Body of pancreas (tissue), 4 donors: Measurements from ENCODE around the gene UBE3B. TPM values are rescaled to one million over a fixed set of nuclear protein-coding genes. Genes with fewer than 3 reads are reported as not detected.

Experiments
- ATAC-seq: fragments of 150-250 bp; one replicate; pipeline ENCODE4 v1.9.1; 2016
- DNase-seq, 4 donors: peaks; one replicate each; pipeline ENCODE4 v3.0.0-alpha.2; 2019
- H3K27ac ChIP-seq, 4 donors: fragments of 200-600 bp; sonication (generic); 1 replicate in 3 of 4; 2 replicates in 1 of 4; pipeline versions ENCODE4 v1.5.1 to v1.6.1; 2016 to 2019; ENCODE audit warnings: mild to moderate bottlenecking in 1 of 4, mixed read lengths in 1 of 4, moderate library complexity in 1 of 4
- H3K27me3 ChIP-seq, 2 donors: fragments of 200-600 bp; sonication (generic); one replicate each; pipeline ENCODE4 v1.6.0; 2016; ENCODE audit warnings: mild to moderate bottlenecking in 1 of 2
- H3K36me3 ChIP-seq, 2 donors: fragments of 200-600 bp; sonication (generic); replicated peaks in 1 of 2; 2 replicates each; pipeline ENCODE4 v1.5.1; 2016; ENCODE audit warnings: low read depth in 2 of 2; ENCODE audit not compliant: insufficient read depth in 1 of 2
- H3K4me1 ChIP-seq: fragments of 200-600 bp; sonication (generic); one replicate; pipeline ENCODE4 v1.6.0; 2016
- H3K4me3 ChIP-seq, 2 donors: fragments of 200-600 bp; sonication (generic); 1 replicate in 1 of 2; 2 replicates in 1 of 2; pipeline ENCODE4 v1.5.1; 2016 to 2019
- H3K9me3 ChIP-seq, 3 donors: fragments of 200-600 bp; sonication (generic); 1 replicate in 2 of 3; 2 replicates in 1 of 3; pipeline ENCODE4 v1.5.1; 2016
- POLR2A ChIP-seq, 3 donors: fragments of 450-650 bp; IDR thresholded peaks; one replicate each; pipeline ENCODE4 v1.6.1; 2016; ENCODE audit warnings: antibody characterized with exemption in 3 of 3, mild to moderate bottlenecking in 2 of 3
- WGBS, 2 donors: methylation state at CpG; one replicate each; pipeline ENCODE4 v1.1.5; 2017; 5-methylcytosine and 5-hydroxymethylcytosine counted together
- intact Hi-C: fragments of 100-400 bp; cut with DNase I; formaldehyde crosslinking; loops from one replicate; pipeline ENCODE4 v1.15.1; 2023
- total RNA-seq, 2 donors: library from RNA; depleted of rRNA; stranded (reverse); fragments of >200 nt; gene quantifications; one replicate each; pipeline ENCODE4 v1.1.0, GENCODE V29; 2016
- TF ChIP-seq, protein P1 (sequence below), 7 experiments: fragments of 450-650 bp in 4 of 7; fragments of 200-600 bp in 3 of 7; sonication (generic) in 3 of 7; IDR thresholded peaks; one replicate each; pipeline ENCODE4 v1.5.1; 2016 to 2019; ENCODE audit warnings: antibody characterized with exemption in 7 of 7

The UBE3B gene
- total RNA-seq, 2 donors from 2014 or later, result 18.9 to 33.9 TPM

DNA sequence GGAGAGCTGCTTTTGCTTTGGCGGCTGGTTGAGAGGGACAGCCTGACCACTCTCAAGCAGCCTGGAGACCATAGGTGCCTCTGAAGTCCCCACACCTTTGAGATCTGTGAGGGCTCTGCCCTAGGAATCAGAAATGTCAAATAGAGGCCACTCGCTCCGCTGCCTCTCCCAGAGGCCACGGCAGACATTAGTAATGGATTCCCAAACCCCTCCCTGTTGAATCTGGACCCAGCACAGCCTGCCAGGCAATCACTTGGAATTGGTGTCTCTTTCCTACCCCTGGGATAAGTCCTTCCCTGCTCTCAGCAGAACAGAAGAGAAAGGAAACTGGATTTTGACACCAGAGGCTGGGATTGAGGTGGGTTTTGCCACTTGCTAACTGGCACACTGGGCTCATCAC, 70.8 kb downstream of the UBE3B start:
- intact Hi-C loops, result no loop called here
- DNase-seq (no peak), ATAC-seq (no peak)
- H3K27me3 ChIP-seq, result peaks cover 0 to 4% of the 10 kb centered on the region in 2 donors
- no peaks in the 10 kb centered on the region for H3K4me1 ChIP-seq
- H3K4me3 ChIP-seq, result no peak overlapping the region
- WGBS, 2 donors, result 79 to 81% methylated on average over 4 of the region's 4 CpGs
- TF ChIP-seq, protein P1, sequence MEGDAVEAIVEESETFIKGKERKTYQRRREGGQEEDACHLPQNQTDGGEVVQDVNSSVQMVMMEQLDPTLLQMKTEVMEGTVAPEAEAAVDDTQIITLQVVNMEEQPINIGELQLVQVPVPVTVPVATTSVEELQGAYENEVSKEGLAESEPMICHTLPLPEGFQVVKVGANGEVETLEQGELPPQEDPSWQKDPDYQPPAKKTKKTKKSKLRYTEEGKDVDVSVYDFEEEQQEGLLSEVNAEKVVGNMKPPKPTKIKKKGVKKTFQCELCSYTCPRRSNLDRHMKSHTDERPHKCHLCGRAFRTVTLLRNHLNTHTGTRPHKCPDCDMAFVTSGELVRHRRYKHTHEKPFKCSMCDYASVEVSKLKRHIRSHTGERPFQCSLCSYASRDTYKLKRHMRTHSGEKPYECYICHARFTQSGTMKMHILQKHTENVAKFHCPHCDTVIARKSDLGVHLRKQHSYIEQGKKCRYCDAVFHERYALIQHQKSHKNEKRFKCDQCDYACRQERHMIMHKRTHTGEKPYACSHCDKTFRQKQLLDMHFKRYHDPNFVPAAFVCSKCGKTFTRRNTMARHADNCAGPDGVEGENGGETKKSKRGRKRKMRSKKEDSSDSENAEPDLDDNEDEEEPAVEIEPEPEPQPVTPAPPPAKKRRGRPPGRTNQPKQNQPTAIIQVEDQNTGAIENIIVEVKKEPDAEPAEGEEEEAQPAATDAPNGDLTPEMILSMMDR (IDR thresholded peaks at IDR 0.05), result no peak
- no peak for TF ChIP-seq POLR2A (IDR thresholded peaks at IDR 0.05)
- no peaks in the 10 kb centered on the region for H3K9me3 ChIP-seq
- no peaks in the 10 kb centered on the region for H3K36me3 ChIP-seq
- no peak overlapping the region for H3K27ac ChIP-seq

DNA sequence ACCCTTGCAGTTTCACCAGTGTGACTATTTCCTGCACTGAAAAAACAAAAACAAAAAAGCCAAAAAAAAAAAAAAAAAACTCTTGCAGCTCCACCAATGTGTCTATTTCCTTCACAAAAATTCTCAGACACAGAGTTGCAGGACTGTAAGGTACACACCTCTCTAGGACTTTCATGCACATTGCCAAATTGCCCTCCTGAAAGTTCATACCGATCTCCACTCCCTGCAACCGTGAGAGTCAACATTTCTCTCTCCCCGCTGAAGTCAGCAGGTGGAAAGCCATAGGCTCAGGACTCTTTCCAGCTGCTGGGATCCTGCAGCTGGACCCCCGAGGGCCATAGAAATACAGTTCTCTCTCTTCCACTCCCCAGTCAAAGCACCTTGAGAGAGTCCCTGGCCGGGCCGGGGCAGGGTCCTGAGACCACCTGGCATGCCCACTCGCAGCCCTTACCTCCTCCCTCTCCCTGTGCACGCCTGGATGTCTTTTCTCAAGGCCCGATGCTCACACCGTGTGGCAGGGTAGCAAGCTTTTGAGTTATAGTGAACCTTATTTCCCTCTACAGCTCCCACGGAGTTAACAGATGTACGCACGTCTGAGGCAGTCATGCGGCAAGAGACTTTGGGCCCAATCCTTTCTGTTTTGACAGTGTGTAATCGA, 72.3 kb downstream of the UBE3B start:
- no peaks in the 10 kb centered on the region for H3K36me3 ChIP-seq
- WGBS, 2 donors, result 33 to 36% methylated on average over 15 of the region's 15 CpGs

DNA sequence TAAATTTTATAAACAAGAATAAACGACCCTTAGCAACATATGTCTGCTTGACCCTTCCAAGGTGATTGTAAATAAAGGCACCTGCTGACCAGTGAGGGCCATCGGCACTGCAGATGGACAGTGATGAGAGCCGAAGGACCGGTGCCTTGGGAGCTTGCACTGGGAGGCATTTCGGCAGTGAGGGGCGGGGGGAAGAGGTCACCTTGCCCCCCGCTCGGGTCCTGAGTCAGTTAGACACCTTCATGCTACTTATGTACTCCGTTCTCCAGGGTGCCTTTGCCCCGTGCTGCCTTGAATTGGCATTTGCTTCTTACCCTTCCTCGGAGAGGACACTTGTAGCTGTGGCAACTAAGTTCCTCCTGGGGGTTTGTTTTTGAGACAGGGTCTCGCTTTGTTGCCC, 72.8 kb downstream of the UBE3B start:
- Histone ChIP-seq H3K27me3 (peaks cover 0 to 4% of the 10 kb centered on the region in 2 donors), H3K27ac (no peak overlapping the region), H3K36me3 (no peaks in the 10 kb centered on the region), H3K4me3 (no peak overlapping the region), H3K4me1 (peaks cover 11% of the 10 kb centered on the region), H3K9me3 (no peaks in the 10 kb centered on the region)
- 58 to 70% methylated on average over 10 to 12 of the region's 12 CpGs for WGBS, 2 donors
- intact Hi-C loops, result no loop called here
- ATAC-seq (no peak), DNase-seq (no peak)
- no peak for TF ChIP-seq POLR2A (IDR thresholded peaks at IDR 0.05)
- TF ChIP-seq, protein P1 (IDR thresholded peaks at IDR 0.05), result no peak

More for the DNA sequence above, 72.3 kb downstream of the UBE3B start:
- peaks cover 10% of the 10 kb centered on the region for H3K4me1 ChIP-seq
- H3K27me3 ChIP-seq, result peaks cover 0 to 4% of the 10 kb centered on the region in 2 donors
- intact Hi-C loops, result no loop called here
- TF ChIP-seq, protein P1 (IDR thresholded peaks at IDR 0.05), result no peak
- TF ChIP-seq POLR2A (IDR thresholded peaks at IDR 0.05), result no peak
- no peaks in the 10 kb centered on the region for H3K9me3 ChIP-seq
- no peak for ATAC-seq
- H3K27ac ChIP-seq, result no peak overlapping the region
- DNase-seq, result no peak
- no peak overlapping the region for H3K4me3 ChIP-seq

DNA sequence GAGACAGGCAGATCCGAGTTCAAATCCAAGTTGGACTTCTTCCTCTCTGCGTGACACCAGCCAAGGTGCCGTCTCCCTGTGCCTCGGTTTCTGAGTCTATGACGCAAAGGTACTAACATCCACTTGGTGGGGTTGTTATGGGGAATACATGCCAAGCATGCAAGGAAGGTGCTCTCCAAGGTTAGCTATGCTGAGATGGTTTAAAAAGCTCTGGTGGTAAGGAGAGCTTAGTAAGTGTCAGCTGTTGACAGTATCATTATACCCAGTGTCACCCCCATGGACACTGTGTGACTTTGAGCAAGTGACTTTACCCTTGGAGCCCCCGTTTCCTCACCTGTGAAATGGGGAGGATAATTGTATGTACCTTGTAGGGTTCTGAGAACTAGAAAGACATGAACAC, 73.7 kb downstream of the UBE3B start:
- intact Hi-C loops, result no loop called here
- Histone ChIP-seq H3K36me3 (no peaks in the 10 kb centered on the region), H3K4me3 (no peak overlapping the region), H3K27me3 (peaks cover 0 to 4% of the 10 kb centered on the region in 2 donors), H3K9me3 (no peaks in the 10 kb centered on the region), H3K27ac (no peak overlapping the region), H3K4me1 (peaks cover 19% of the 10 kb centered on the region)
- DNase-seq, result no peak
- WGBS, 2 donors, result 62 to 83% methylated on average over 3 to 6 of the region's 6 CpGs
- TF ChIP-seq, protein P1 (IDR thresholded peaks at IDR 0.05), result no peak
- no peak for TF ChIP-seq POLR2A (IDR thresholded peaks at IDR 0.05)
- no peak for ATAC-seq

DNA sequence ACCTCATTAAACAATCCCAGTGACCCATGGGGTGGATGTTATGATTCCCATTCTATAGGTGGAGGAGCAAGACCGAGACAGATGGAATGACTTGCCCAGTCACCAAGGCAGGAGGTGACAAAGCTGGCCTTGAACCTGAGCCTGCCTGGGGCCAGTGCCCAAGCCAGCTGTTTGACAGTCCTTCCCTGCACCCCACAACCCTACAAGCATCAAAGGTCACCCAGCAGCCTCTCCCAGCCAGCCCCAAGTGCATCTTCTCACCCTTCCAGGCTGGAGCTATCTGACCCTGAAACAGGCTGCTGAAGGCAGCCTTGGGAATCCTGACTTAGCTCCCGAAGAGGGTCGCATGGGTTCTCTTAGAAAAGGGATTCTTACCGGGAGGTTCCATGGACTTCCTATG, 75.5 kb downstream of the UBE3B start:
- no peaks in the 10 kb centered on the region for H3K36me3 ChIP-seq
- H3K27ac ChIP-seq, result no peak overlapping the region
- intact Hi-C loops, result no loop called here
- TF ChIP-seq, protein P1 (IDR thresholded peaks at IDR 0.05), result no peak
- TF ChIP-seq POLR2A (IDR thresholded peaks at IDR 0.05), result no peak
- no peaks in the 10 kb centered on the region for H3K9me3 ChIP-seq
- H3K4me3 ChIP-seq, result no peak overlapping the region
- H3K27me3 ChIP-seq, result peaks cover 0 to 4% of the 10 kb centered on the region in 2 donors
- 66 to 80% methylated on average over 2 to 4 of the region's 4 CpGs for WGBS, 2 donors
- no peak for ATAC-seq
- peaks cover 19% of the 10 kb centered on the region for H3K4me1 ChIP-seq
- no peak for DNase-seq
